ENCODE results near the gene NEDD1. TPM values are rescaled to one million over a fixed set of nuclear protein-coding genes. Genes with fewer than 3 reads are reported as not detected.

The NEDD1 gene
- total RNA-seq, 1 donor from 2014 or later: 31.7 TPM

GRCh38 chr12:96901175-96901574 is 5.9 kb upstream of the NEDD1 start:
- no peak for DNase-seq (ENCODE audit: extremely low spot score, unreplicated experiment)
- Mint-ChIP-seq H3K27me3 (no peaks in the 10 kb centered on the region), H3K27ac (no peak overlapping the region), H3K9me3 (no peaks in the 10 kb centered on the region), H3K4me1 (ENCODE audit: unreplicated experiment) (no peaks in the 10 kb centered on the region), H3K36me3 (no peaks in the 10 kb centered on the region), H3K4me3 (no peak overlapping the region)
- TF ChIP-seq, protein P1, sequence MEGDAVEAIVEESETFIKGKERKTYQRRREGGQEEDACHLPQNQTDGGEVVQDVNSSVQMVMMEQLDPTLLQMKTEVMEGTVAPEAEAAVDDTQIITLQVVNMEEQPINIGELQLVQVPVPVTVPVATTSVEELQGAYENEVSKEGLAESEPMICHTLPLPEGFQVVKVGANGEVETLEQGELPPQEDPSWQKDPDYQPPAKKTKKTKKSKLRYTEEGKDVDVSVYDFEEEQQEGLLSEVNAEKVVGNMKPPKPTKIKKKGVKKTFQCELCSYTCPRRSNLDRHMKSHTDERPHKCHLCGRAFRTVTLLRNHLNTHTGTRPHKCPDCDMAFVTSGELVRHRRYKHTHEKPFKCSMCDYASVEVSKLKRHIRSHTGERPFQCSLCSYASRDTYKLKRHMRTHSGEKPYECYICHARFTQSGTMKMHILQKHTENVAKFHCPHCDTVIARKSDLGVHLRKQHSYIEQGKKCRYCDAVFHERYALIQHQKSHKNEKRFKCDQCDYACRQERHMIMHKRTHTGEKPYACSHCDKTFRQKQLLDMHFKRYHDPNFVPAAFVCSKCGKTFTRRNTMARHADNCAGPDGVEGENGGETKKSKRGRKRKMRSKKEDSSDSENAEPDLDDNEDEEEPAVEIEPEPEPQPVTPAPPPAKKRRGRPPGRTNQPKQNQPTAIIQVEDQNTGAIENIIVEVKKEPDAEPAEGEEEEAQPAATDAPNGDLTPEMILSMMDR (conservative IDR thresholded peaks at IDR 0.05): no peak

DNA sequence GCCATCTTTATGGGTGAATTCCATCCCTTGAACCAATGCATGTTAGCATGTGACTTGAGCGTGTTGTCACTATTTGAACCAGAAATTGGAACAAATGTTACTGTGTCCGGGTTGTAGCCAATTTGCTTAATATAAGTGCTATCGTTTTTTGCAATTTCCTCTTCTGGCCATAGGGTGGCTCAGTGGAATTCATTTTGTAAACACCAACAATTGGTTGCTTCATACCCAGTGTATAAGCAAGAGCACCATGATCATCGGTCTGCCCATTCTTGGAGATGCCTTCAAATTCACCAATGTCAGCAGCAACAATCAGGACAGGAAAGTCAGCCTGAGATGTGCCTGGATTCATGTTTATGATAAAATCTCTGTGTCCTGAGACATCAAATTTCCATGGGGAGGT is 5.0 kb upstream of the NEDD1 start:
- Mint-ChIP-seq H3K27me3 (no peaks in the 10 kb centered on the region), H3K4me1 (ENCODE audit: unreplicated experiment) (no peaks in the 10 kb centered on the region), H3K9me3 (no peaks in the 10 kb centered on the region), H3K36me3 (no peaks in the 10 kb centered on the region), H3K27ac (no peak overlapping the region), H3K4me3 (no peak overlapping the region)
- TF ChIP-seq, protein P1 (conservative IDR thresholded peaks at IDR 0.05): no peak
- DNase-seq (ENCODE audit: extremely low spot score, unreplicated experiment): no peak

GRCh38 chr12:96906498-96906848 is 584 bp upstream of the NEDD1 start:
- Mint-ChIP-seq H3K27ac (peak overlapping the region; percentile 88), H3K4me1 (ENCODE audit: unreplicated experiment) (peaks cover 31% of the 10 kb centered on the region), H3K36me3 (peaks cover 11% of the 10 kb centered on the region), H3K27me3 (no peaks in the 10 kb centered on the region), H3K4me3 (peak overlapping the region; percentile 91), H3K9me3 (no peaks in the 10 kb centered on the region)
- no peak for DNase-seq (ENCODE audit: extremely low spot score, unreplicated experiment)
- TF ChIP-seq, protein P1 (conservative IDR thresholded peaks at IDR 0.05): no peak

- peak overlapping the region; percentile 98 for H3K4me3 Mint-ChIP-seq
- no peak for DNase-seq (ENCODE audit: extremely low spot score, unreplicated experiment)
- no peaks in the 10 kb centered on the region for H3K27me3 Mint-ChIP-seq
- peaks cover 14% of the 10 kb centered on the region for H3K36me3 Mint-ChIP-seq
- H3K27ac Mint-ChIP-seq: peak overlapping the region; percentile 97
- no peaks in the 10 kb centered on the region for H3K9me3 Mint-ChIP-seq
- peaks cover 36% of the 10 kb centered on the region for H3K4me1 Mint-ChIP-seq (ENCODE audit: unreplicated experiment)
- TF ChIP-seq, protein P1 (conservative IDR thresholded peaks at IDR 0.05): no peak
Measured at GRCh38 chr12:96907671-96908422, 790 bp downstream of the NEDD1 start.

DNA sequence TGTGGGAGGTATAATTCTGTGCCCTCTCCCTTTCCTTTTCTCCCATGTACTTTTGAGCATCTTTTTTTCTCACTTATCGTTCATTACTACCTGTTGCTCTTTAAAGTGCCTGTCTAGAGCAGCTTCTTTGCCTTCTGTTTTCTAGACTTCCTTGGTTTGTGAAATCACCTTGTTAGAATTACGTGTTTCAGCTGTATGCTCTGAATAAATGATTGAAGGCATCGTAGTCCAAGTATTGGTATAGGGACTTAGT is 1.3 kb downstream of the NEDD1 start:
- TF ChIP-seq, protein P1 (conservative IDR thresholded peaks at IDR 0.05): no peak
- DNase-seq (ENCODE audit: extremely low spot score, unreplicated experiment): no peak
- Mint-ChIP-seq H3K4me3 (peak overlapping the region; percentile 98), H3K27ac (peak overlapping the region; percentile 97), H3K9me3 (no peaks in the 10 kb centered on the region), H3K4me1 (ENCODE audit: unreplicated experiment) (peaks cover 36% of the 10 kb centered on the region), H3K36me3 (peaks cover 14% of the 10 kb centered on the region), H3K27me3 (no peaks in the 10 kb centered on the region)

- H3K9me3 Mint-ChIP-seq: peaks cover 7% of the 10 kb centered on the region
- H3K36me3 Mint-ChIP-seq: peaks cover 38% of the 10 kb centered on the region
- TF ChIP-seq, protein P1 (conservative IDR thresholded peaks at IDR 0.05): no peak
- no peaks in the 10 kb centered on the region for H3K27me3 Mint-ChIP-seq
- no peak for DNase-seq (ENCODE audit: extremely low spot score, unreplicated experiment)
- H3K4me1 Mint-ChIP-seq (ENCODE audit: unreplicated experiment): peaks cover 36% of the 10 kb centered on the region
- no peak overlapping the region for H3K27ac Mint-ChIP-seq
- H3K4me3 Mint-ChIP-seq: no peak overlapping the region
Measured at GRCh38 chr12:96912261-96912660, 5.2 kb downstream of the NEDD1 start.

Data from type B pancreatic cell (in vitro differentiated cells).